GM19324 (cell line): ENCODE data around the gene PUS7.

Source experiments
- ATAC-seq: cut with Tn5 transposase; IDR thresholded peaks from one replicate; pipeline ENCODE4 v1.9.1; 2021; ENCODE audit warnings: mild to moderate bottlenecking, moderate library complexity; ENCODE audit not compliant: unreplicated experiment, low FRiP score

PUS7 gene

GRCh38 chr7:105512415-105512814, 9.7 kb downstream of the PUS7 start:
- ATAC-seq: no peak

- no peak for ATAC-seq
Observed at GRCh38 chr7:105502173-105502572, 19.9 kb downstream of the PUS7 start.

GRCh38 chr7:105497016-105497415, 25.1 kb downstream of the PUS7 start:
- no peak for ATAC-seq

DNA sequence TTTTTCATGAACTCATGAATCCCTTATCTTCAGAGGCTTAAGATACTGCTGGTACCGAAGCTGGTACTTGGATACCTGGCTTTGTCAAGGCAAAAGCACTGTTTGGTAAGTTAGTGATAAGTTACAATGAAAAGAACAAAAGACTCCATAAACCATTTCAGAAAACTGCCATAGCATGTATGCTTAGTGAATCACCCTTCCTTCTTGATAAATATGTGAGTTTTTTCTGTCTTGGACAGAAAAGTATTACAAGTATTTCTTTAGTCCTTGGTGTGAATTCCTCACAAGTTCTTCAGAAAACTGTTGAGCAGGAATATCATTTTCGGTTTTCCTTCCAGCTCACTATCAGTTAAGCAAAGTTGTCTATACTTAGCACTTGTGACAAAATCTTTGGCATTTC, 25.6 kb downstream of the PUS7 start:
- ATAC-seq: no peak

GRCh38 chr7:105493923-105494315, 28.2 kb downstream of the PUS7 start:
- no peak for ATAC-seq

- no peak for ATAC-seq
Observed at GRCh38 chr7:105493196-105493922, 28.7 kb downstream of the PUS7 start.

DNA sequence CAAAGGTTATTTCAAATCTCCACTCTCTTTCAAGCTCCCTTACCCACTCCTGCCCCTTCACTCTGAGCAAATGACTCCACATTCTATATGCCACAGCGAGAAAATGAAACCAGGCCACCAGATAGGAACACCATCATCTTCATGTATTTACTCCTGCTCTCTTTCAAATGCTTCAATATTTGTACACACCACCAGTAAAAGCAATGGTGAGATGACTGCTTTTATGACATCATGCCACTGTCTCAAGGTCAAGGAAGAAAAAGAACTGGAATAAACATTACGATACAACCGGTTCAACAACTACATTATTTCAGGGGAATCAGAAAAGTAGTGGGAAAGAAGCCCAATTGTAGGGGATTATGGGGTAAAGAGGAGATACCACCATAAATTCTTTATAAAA, 32.7 kb downstream of the PUS7 start:
- ATAC-seq: no peak

DNA sequence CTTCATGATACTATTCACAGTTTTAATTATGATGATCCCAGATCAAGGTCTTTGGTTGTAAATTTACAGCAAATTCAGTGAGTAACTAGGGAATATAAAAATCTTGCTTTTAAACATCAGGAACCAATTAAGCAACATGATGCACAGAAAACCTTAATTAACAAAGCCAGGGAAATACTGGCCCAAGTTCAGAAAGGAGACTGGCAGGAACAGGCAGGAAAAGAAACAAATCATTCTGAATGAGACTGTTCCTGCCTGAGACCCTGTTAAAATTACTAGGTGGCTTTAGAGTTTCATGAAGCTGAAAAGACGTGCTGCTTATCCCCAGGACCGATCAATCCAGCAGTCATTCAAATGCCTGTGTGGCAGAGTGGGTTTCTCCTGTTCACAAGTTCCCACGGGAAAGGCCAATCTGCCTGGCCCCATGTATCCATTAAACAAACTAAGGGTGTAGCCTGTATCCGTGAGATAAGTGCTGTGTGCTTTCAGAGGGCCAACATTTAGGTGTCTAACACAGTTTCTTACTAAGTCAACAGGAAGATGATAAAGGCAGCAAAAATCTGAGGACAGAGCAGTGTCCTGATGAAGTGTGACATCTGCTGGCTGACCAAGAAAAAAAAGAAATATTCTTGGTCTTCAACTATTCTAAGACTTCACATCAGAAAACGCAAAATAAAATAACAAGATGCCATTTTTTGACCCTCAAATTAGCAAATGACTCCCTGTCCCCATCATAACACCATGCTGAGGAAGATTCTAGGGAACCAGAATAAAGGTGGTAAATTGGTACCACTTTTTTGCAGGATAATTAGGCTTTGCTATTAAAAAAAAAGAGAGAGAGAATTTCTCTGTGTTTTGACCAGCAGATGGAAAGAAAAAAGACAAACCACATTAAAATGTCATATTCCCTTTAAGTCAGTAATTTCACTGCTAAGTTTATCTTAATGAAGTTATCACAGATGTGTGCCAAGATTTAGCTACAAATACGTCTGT, 34.2 kb downstream of the PUS7 start:
- no peak for ATAC-seq

GRCh38 chr7:105480931-105481330, 41.1 kb downstream of the PUS7 start:
- no peak for ATAC-seq

GRCh38 chr7:105478606-105479005, 43.5 kb downstream of the PUS7 start:
- no peak for ATAC-seq

DNA sequence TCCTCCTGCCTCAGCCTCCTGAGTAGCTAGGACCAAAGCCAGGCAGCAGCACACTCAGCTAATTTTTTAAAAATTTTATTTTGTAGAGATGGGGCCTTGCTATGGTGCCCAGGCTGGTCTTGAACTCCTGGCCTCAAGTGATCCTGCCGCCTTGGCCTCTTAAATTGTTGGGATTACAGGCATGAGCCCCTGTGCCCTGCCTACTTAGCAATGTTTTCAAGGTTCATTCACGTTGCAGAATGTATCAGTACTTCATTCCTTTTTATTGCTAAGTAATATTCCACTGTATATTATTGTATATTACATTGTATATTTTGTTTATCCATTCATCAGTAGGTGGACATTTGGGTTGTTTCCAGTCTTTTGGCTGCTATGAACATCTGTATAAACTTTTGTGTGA, 44.2 kb downstream of the PUS7 start:
- ATAC-seq: no peak

DNA sequence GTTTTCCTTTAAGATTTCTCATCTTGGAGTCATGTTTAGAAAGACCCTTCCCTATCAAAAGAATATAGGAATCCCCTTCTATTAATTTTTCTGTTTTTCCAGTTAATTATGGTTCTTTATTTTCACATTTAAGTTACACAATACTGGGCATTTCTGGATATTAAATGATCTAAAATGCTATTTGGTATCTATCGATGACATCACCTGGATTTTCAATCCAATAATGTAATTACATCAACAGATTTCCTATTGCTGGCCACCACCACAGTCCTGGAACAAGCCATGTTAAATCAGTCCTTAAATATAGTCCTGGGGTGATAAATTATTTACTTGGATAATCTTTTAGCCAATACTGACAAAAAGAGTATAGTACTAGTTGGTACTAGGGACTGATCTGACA, 48.0 kb downstream of the PUS7 start:
- no peak for ATAC-seq

GRCh38 chr7:105473163-105473562, 48.9 kb downstream of the PUS7 start:
- ATAC-seq: no peak

- ATAC-seq: no peak
Observed at GRCh38 chr7:105470846-105471245, 51.2 kb downstream of the PUS7 start.

DNA sequence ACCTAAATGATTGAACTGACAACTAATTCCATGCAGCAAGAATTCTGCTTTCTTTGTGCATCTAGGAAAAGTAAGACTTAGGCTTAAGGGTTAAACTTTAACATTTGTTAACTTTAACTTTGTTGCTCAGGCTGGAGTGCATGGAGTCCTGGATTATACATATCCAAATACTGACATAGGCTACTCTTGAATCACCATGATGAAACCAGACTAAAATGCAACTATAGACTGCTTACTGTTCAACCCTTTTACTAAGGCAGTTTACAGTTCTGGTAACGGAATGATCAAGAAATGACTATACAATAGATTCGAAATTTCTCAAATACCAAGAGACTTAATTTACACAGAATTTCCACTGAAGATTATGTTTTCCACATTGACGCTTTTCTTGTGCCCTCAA, 52.0 kb downstream of the PUS7 start:
- ATAC-seq: no peak

DNA sequence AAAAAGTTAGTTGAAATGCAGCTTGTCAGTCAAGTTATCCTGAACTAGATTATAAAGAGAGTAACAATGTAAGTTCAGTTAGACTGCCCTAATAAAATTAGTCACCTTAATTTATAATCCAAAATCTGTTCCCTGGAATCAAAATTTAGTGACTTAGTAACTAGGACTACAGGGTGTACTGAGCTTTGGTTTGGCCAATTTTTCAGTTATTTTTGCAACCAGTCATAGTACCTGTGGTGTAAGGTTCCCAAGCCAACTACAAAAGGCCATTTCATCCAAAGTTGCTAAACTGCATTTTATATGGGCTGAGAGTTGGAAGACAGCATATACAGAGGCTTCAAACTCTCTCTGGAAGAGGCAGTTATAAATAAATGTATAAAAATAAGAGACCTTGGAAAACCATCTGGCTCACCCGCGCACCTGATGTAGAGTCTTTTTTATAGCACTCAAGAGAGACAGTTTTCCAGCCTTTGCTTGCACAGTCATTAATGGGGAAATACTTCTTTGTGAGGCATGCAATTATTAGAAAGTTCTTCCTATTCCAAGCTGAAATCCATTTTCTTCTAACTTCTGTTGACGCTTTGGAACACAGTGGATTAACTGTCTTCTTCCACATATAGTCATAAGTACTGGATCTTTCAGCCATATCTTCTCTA, 59.2 kb downstream of the PUS7 start:
- no peak for ATAC-seq

DNA sequence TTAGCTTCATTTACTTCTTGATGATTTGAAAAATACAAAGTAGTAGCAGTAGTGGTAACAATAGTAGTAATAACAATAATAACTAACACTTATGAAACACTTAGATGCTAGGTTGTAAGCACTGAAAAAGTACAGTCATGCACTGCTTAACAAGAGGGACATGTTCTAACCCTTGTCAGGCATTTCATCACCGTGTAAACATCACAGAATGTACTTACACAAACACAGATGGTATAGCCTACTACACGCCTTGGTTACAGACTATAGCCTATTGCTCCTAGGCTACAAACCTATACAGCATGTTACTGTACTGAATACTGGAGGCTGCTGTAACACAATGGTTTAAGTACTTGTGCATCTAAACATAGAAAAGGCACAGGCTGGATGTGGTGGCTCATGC, 60.6 kb downstream of the PUS7 start:
- no peak for ATAC-seq

- ATAC-seq: no peak
Observed at GRCh38 chr7:105457619-105458225, 64.3 kb downstream of the PUS7 start.

DNA sequence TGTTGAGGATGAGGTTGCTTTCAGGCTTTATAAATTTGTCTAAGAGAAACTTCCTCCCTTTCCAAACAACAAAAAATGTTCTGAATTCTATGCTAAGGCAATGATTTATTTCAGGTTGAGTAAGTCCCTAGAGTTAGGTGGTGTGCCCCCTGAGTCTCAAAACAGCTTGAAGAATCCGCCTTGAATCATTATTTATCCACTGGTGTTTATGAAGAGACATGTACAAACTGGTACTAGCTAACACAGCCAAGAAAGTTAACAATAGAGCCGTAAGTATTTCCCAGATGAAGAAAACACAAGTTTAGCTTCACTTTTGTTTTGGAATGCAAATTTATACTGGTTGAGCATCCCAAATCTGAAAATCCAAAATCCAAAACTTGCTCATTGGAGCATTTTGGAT, 67.2 kb downstream of the PUS7 start:
- ATAC-seq: no peak

DNA sequence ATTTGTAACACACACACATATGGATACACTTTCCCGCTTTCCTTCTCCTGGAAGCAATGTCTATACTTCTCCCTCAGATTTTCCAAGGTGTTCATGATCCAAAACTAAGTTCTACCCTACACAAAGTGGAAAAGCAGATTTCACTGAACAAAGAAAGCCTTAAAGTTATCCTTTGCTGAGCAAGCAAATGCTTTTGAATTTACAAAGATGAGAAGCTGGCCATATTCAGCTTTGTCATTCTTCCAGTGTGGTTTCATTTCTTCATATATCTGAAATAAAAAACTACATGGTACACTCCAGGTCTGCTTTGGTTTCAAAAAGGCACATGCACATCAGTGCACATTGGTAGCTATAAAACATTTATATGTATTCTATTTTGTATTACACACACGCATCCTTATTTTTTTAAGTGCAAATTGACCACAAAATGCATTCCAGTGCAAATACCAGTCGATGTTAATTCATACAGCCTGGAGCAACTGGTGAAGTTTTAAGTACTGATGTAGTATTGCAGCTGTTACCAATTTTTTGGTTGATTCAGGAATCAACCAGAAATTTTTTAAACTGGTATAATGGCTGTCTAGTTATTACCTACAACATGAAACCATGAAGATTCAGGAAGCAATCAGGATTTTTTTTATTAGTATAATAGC, 67.8 kb downstream of the PUS7 start:
- ATAC-seq: no peak
